HUDEP-2 (cell line): ENCODE data around the gene AP2S1.
"Not testable (repeated sequence)": the region's sequence is repeated elsewhere in the genome, so short reads cannot be mapped to it uniquely, and the experiment has no call there.

Experiments used
- DNase-seq, 76 experiments: peaks; one replicate each; lab custom pipeline; 2025; ENCODE audit not compliant: unreplicated experiment in 76 of 76; lab: John Stamatoyannopoulos, UW

AP2S1 gene

DNA sequence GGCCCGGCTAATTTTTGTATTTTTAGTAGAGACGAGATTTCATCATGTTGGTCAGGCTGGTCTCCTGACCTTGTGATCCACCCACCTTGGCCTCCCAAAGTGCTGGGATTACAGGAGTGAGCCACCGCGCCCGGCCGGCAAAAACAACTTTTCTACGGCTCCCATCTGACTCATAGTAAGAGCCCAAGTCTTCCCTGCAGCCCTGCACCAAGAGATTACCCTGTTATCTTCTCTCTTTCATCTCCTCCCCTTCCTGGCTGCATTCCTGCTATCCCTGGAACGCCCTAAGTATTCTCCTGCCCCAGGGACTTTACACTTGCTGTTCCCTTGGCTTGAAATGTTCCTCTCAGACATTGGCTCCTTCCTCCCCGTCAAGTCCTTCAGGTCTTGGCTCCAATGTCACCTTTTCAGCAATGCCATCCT lies 6.6 kb downstream of the AP2S1 start:
- peak in 26 of 76 experiments; percentile 11 to 59 (median 34) for DNase-seq

DNA sequence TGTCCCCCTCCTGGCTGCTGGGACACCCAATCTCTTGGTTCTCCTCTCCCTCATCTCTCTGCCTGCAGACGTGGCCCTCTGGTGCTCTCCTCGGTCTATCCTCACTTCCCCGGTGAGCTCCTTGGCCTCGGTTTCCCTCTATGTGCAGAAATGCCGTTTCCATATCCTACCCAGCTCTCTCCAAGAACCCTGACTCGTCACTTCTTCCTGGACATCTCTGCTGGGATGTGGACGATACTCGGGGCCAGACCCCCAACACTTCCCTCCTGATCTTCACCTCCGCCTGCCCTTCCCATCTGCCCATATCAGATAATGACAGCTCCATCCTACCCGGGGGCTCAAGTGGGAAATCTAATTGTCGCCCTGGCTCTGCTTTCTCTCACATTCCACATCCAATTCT lies 7.9 kb downstream of the AP2S1 start:
- DNase-seq: no peak

DNA sequence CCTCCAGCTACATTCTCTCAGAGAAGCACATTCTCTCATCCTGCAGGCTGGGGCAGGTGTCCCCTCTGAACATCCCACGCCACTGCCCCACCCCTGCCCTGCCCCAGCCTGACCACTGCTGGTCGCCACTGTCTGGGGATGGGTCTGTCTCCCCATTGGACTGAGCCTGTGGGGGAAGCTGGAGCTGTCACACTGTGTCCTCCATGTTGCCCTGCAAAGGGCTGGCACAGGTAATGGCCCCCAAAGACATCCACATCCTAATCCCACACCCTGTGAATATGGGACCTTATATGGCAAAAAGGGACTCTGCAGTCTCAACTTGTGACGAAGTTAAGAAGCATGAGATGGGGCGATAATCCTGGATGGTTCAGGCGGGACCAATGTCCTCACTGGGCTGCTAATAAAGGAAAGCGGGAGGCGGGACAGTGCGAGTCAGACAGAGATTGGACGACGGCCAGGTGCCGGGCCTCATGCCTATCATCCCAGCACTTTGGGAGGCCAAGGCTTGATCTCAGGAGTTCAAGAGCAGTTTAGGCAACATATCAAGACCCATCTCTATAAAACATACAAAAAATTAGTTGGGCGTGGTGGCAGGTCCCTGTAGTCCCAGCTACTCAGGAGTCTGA lies 9.1 kb downstream of the AP2S1 start:
- DNase-seq: peak; percentile 36 to 96 (median 89)

DNA sequence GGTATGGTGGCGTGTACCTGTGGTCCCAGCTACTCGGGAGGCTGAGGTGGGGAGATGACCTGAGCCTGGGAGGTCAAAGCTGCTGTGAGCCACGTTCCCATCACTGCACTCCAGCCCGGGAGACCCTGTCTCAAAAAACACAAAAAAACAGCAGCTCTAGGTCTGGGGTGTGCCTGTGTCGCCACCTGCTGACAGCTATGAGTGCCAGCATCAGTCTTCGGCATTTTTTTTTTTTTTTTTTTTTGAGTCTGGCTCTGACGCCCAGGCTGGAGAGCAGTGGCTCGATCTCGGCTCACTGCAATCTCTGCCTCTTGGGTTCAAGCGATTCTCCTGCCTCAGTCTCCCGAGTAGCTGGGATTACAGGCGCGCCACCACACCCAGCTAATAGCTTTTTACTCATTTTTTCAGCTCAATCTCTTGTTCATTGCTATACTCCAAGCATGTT lies 10.1 kb downstream of the AP2S1 start:
- DNase-seq: peak in 55 of 76 experiments; percentile 14 to 72 (median 47)

DNA sequence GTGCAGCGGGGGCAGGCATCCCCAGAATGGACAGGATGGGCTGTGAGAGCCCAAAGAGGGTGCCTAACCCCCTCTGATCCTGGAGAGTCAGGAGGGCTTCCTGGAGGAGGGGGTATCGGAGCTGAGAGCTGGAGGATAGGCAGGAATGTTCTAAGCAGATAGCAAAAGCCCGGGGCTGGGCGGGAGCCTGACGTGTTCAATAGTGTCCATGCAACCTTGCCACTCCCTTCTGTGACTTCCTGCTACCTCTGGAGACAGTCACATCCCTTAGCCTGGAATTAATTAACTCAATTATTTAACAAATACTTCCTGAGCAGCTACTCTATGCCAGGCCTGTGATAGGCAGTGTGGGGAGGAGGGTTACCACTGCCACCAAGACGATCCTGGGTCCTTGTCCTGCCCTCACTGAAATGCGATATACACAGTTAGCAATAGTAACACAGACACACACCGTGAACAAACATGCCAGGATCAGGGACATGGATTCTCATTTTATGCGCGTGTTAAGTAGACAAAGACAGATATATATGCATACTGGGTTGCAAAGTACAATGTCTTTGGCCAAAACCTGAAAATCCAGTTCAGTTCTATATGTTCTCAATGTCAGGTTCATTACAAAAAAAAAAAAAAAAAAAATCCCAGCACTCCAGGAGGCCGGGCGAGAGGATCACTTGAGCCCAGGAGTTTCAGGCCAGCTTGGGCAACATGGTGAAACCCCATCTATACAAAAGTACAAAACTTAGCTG lies 10.7 kb downstream of the AP2S1 start:
- DNase-seq: no peak

DNA sequence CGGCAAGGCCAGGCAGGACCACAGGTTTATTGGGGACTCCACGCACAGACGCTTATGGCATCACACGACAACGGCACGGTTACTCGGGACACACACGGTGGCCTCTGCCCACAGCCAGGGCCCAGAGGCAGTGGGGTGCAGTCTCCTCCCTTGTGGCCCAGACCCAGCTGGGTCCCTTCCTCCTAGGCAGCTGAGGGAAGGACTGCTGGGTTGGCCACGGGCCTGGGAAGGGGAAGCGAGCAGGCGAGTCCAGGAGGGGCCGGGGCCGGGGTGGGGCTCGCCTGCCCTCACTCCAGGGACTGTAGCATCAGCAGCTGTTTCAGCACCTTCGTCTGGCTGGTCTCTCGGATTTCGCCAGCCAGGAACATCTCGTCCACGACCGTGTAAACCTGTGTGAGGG lies 12.5 kb downstream of the AP2S1 start:
- no peak for DNase-seq

DNA sequence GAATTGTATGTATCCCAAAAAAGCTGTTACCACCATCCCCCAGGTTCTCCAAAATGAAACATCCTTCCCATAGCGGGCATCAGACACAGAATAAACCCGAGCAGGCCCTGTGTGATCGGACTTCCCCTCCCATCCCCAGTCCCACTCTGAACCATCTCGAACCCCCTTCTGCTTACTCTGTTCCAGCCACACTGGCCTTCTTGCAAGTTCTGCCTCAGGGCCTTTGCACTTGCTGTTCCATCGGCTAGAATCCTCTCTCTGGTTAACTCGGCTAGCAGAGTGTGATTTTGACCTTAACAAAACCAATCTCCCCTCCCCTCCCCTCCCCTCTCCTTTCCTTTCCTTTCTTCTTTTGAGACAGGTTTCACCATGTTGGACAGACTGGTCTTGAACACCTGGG lies 15.7 kb downstream of the AP2S1 start:
- no peak for DNase-seq

DNA sequence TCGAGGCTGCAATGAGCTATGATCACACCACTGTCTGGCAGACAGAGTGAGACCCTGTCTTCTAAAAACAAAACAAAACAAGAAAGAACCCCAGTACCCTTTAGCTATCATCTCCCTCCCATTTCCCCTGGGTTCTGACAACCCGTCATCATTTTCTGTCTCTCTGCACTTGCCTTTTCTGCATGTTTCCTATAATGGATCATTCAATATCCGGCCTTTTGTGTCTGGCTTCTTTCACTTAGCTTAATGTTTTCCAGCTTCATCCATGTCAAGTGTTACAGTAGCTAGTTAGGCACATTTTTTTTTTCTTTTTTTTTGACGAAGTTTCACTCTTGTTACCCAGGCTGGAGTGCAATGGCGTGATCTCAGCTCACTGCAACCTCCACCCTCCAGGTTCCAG lies 16.5 kb downstream of the AP2S1 start:
- DNase-seq: no peak

DNA sequence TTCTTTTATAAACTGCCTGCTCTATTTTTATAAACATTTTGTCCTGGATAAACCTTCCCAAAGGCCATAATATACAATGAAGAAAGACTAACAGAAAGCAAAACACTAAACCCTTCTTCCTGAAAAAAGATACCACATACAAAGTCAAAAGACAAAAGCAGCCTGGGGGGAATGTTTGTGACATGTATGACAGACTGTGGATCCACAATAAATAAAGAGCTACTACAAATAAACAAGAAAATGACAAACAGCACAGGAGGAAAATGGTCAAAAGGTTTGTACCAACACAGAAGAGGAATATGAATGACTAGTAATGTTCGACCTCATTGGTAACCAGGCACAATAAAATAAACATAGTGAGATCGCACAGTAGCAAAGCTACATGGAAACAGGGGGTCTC lies 19.8 kb downstream of the AP2S1 start:
- DNase-seq: no peak

DNA sequence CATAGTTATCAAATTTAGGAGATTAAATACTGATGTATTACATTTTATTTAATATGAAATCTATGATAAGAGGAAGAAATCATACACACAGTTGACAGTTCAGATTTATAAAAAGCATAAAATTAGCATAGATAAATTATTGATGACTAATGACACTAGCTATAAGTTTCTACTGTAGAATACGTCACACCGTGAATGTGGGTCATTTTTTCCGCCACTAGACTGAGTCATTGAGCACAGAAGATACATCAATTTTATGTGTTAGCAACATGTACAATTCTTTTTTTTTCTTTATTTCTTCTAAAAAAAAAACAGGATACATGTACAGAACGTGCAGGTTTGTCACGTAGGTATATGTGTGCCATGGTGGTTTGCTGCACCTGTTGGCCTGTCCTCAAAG lies 22.2 kb downstream of the AP2S1 start:
- DNase-seq: peak in 1 of 76 experiments; percentile 27

DNA sequence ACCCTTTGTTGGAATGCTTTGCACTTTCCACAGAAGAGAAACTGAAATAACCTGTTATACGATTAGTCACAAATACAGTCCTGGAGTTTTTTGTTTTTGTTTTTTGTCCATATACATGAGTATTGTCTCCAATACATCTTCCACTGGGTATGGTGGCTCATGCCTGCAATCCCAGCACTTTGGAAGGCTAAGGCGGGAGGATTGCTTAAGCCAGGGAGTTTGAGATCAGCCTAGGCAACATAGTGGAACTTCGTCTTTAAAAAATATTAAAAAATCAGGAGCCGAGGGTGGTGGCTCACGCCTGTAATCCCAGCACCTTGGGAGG lies 25.0 kb downstream of the AP2S1 start:
- no peak for DNase-seq

DNA sequence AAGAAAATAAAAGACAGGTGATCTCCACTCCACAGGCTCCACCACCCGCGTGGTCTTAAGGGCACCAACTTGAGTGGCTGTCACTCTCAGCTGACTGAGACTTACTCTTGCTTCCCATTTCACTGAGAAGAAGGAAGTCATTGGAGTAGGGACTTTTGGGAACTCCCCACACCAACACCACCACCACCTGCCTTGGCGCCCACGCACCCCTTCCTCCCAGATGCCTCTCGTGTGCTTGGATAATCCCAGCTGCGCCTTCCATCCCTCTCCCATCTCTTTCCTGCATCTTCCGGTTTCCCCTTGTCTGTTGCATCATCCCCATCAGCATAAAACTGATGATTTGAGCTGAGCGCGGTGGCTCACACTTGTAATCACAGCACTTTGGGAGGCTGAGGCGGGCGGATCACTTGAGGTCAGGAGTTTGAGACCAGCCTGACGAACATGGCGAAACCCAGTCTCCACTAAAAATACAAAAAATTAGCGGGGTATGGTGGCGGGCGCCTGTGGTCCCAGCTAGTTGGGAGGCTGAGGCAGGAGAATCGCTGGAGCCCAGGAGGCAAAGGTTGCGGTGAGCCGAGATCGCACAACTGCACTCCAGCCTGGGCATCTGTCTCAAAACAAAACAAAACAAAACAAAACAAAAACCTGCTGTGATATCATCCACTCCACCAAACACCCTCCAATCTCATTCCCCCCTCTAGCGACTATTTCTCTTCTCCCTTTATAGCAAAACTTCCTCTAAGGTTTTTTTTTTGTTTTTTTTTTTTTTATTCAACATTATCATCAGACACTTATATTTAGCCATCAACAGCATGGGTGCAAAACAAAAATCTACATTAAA lies 25.5 kb downstream of the AP2S1 start:
- no peak for DNase-seq

DNA sequence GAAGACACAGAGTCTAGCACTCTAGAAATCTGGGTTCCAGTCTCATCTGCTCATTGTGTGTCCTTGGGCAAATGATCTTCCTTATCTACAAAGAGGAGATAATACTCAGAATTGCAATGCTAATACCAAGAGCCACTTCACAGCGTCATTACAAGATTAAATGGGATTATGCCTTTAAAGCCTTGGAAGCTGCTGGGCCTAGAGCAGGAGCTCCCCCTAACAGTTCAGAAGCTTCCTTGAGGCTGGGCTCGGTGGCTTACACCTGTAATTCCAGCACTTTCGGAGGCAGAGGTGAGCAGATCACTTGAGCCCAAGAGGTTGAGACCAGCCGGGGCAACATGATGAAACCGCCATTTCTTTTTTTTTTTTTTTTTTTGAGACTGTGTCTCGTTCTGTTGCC lies 27.6 kb downstream of the AP2S1 start:
- no peak for DNase-seq

DNA sequence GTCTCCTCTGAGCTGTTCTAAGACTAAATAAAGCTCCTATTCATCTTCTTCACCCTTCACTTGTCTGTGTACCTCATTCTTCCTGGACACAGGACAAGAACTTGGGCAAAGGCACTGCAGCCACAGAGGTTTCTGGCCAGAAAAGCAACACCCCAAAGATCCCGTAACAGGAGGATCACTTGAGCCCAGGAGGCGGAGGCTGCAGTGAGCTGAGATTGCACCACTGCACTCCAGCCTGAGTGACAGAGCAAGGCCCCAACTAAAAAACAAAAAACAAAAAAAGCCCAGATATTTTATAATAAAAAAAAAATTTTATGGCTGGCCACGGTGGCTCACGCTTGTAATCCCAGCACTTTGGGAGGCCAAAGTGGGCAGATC lies 28.2 kb downstream of the AP2S1 start:
- not testable (repeated sequence) for DNase-seq

DNA sequence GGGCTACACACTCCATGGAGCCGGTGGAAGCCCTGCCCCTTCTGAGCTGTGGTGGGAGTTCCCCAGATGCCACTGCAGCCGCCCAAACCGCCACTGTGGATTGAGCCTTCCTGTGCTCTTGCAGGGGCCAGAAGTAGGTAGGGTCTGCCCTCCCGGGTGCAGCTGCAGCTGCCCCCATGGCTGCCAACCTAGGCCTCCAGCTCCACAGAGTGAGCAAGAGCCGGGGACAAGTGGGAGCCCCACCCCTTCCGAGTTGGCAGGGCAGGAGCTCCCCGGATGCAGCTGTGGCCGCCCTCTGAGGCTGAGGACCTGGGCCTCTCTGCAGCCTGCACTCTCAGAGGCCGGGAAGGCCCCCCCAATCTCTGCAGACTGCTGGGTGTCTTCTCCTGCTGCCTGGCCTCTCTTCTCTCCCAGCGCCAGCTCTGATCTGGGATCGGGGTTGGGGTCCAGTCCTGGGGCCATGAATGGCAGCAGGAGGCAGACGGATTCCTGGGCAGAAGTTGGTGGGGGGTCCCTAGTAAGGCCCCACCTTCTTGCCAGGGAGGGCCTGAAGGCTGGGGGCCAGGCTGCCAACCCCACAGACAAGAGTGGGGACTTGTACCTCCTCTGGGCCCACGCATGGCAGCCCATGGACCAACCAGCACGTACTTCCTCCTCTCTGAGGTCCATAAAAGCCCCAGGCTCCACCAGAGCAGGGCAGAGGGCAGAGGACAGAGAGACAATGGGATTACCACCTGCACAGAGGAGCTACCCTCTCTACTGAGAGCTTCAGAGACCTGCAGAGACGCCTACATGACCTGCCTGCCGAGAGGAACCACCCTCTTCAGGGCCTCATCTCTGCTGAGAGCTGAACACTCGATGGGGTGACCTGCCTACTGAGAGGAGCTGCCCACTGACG lies 28.9 kb downstream of the AP2S1 start:
- DNase-seq: peak in 4 of 76 experiments; percentile 10 to 36 (median 22)

DNA sequence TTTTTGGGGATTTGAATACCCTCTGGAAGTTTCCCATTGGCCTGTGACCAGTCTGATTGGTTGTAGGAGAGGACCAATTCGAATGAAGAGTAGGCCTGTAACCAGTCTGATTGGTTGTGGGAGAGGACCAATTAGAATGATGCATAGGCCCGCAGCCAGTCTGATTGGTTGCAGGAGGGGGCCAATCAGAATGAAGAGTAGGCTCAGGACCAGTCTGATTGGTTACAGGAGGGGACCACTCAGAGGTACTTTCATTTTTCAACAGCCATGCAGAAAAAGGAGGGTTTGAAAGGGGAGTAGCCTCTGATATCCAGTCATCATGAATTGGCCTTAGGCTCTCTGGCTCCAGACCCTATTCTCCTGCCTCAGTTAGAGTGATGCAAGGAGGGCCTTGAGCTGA lies 31.8 kb downstream of the AP2S1 start:
- peak in 14 of 76 experiments; percentile 6 to 44 (median 24) for DNase-seq

DNA sequence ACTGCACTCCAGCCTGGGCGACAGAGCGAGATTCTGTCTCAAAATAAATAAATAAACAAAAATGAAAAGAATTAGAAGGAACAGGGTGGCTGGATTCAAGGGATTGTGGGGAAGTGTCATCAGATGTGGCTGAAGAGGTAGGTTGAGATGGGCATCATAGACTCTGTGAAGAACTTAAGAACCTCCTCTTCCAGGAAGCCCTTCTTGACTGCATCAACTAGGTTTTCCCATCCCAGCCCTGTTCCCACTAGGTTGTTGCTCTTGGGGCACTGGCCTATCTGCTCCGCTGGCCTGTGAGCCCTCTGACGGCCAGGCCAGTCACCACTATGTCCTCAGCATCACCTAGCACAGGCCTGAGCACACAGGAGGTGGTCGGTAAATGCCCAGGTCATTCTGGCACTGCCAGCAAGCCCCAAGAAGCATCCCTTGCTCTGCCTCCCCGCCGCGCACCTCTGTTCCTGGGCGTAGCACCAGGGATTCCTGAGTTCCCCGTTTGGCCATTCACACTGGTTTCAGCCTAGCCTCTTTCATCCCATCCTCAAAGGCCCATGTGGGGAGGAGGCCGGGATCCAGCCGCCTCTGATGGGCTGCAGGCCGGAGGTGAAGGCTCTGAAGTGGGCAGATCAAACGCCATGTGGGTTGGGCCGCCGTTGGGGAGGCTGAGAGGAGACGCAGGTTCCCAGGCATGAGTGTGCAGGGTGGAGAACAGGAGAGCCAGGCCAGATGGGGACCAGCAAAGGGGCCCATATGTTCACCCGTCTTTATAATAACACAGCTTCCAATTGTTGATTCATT lies 34.6 kb downstream of the AP2S1 start:
- DNase-seq: no peak

DNA sequence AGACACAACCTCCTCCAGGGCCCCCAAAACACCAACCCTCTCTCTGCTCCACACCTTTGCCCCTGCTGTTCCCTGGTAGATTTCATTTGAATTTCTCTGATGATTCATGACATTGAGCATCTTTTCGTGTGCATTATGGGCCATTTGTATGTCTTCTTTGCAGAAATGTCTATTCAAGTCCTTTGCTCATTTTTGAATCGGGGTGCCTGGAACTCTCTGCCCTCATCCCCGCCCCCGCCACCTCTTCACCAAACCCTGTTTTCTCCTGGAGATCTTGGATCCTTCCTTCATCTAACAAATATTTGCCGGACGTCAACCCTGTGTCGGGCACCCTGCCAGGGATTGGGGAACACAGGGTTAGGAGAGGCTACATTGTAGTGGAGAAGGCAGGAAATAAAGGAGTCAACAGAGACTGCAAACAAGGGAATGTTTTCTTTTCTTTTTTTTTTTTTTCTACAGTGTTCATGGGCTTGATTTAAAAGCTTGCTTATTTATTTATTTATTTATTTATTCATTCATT lies 36.7 kb downstream of the AP2S1 start:
- DNase-seq: no peak

DNA sequence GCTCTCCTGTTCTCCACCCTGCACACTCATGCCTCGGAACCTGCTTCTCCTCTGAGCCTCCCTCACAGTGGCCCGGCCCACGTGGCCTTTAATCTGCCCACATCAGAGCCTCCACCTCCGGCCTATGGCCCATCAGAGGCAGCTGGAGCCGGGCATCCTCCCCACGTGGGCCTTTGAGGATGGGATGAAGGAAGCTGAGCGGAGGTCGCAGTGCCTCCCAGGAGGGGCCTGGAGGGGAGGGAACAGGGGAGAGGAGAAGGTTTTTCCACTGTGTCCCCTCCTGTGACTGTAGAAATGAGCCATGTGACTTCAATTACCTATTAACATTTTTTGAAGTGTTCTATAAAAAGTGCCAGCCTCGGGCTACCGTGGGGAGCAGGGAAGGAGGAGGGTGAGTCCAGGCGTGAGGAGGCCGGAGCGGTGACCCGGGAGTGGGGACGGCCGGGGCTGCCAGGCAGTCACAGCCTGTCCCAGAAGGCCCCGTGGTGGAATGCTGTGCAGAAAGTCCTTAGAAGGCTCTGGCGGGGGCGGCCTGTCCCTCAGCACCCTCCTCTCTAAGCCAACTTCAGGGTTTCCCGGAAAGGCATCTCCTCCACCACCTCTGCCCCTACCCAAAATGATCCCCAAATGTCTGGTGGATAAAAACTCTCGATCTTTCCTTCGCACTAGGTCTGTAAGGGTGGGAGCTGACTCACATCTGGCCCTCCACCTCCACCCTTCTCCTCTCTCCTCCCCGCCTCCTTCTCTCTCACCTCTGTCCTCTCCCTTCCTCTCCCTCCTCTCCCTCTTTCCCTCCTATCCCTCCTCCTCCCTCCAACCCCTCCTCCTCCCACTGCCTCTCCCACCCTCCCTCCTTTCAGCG lies 37.4 kb downstream of the AP2S1 start:
- peak in 12 of 76 experiments; percentile 7 to 36 (median 16) for DNase-seq
